Measurements from ENCODE around the gene TOMM40.

Gene TOMM40

GRCh38 chr19:44891016-44891882, at the start of gene TOMM40:
Gene TOMM40, plus strand, starts transcription at chr19:44891254. Its CDS starts 162 bp downstream, at chr19:44891416.
- H3K27me3 Mint-ChIP-seq = no peaks in the 10 kb centered on the region
- H3K9me3 Mint-ChIP-seq (ENCODE audit: low read depth) = no peaks in the 10 kb centered on the region
- peak within 1 kb of the TSS; percentile 96 for H3K4me3 Mint-ChIP-seq
- peaks cover 5% of the 10 kb centered on the region for H3K36me3 Mint-ChIP-seq
- peak within 1 kb of the TSS; percentile 99 for H3K27ac Mint-ChIP-seq
- peaks cover 34% of the 10 kb centered on the region for H3K4me1 Mint-ChIP-seq (ENCODE audit: low read depth)

GRCh38 chr19:44845286-44845611, 45.8 kb upstream of the TOMM40 start:
- H3K27ac Mint-ChIP-seq = no peak overlapping the region
- peaks cover 4% of the 10 kb centered on the region for H3K27me3 Mint-ChIP-seq

GRCh38 chr19:44845612-44846454, 45.2 kb upstream of the TOMM40 start, which contains the start of gene NECTIN2:
Gene NECTIN2, plus strand, starts transcription at chr19:44846297. Its CDS starts 229 bp downstream, at chr19:44846526.
- Mint-ChIP-seq H3K9me3 (ENCODE audit: low read depth) (no peaks in the 10 kb centered on the region), H3K4me3 (peak within 1 kb of the TSS; percentile 94), H3K36me3 (no peaks in the 10 kb centered on the region), H3K27ac (peak within 1 kb of the TSS; percentile 61), H3K4me1 (ENCODE audit: low read depth) (peaks cover 23% of the 10 kb centered on the region), H3K27me3 (peaks cover 4% of the 10 kb centered on the region)

More at GRCh38 chr19:44845286-44845611, 45.8 kb upstream of the TOMM40 start:
- no peaks in the 10 kb centered on the region for H3K9me3 Mint-ChIP-seq (ENCODE audit: low read depth)
- peaks cover 23% of the 10 kb centered on the region for H3K4me1 Mint-ChIP-seq (ENCODE audit: low read depth)
- H3K36me3 Mint-ChIP-seq = no peaks in the 10 kb centered on the region
- peak overlapping the region; percentile 94 for H3K4me3 Mint-ChIP-seq

GRCh38 chr19:44846455-44847143, 44.5 kb upstream of the TOMM40 start:
- no peaks in the 10 kb centered on the region for H3K36me3 Mint-ChIP-seq
- H3K4me1 Mint-ChIP-seq (ENCODE audit: low read depth) = peaks cover 21% of the 10 kb centered on the region
- peak overlapping the region; percentile 87 for H3K4me3 Mint-ChIP-seq
- H3K9me3 Mint-ChIP-seq (ENCODE audit: low read depth) = no peaks in the 10 kb centered on the region
- H3K27ac Mint-ChIP-seq = no peak overlapping the region
- peaks cover 4% of the 10 kb centered on the region for H3K27me3 Mint-ChIP-seq

- H3K27ac Mint-ChIP-seq = no peak overlapping the region
Measured at GRCh38 chr19:44847144-44848035, 43.7 kb upstream of the TOMM40 start.

GRCh38 chr19:44848036-44848811, 42.8 kb upstream of the TOMM40 start:
- Mint-ChIP-seq H3K27me3 (peaks cover 4% of the 10 kb centered on the region), H3K36me3 (no peaks in the 10 kb centered on the region), H3K4me3 (peak overlapping the region; percentile 17), H3K9me3 (ENCODE audit: low read depth) (no peaks in the 10 kb centered on the region), H3K27ac (no peak overlapping the region), H3K4me1 (ENCODE audit: low read depth) (peaks cover 21% of the 10 kb centered on the region)

More at GRCh38 chr19:44847144-44848035, 43.7 kb upstream of the TOMM40 start:
- H3K4me1 Mint-ChIP-seq (ENCODE audit: low read depth) = peaks cover 21% of the 10 kb centered on the region
- no peaks in the 10 kb centered on the region for H3K9me3 Mint-ChIP-seq (ENCODE audit: low read depth)
- peak overlapping the region; percentile 87 for H3K4me3 Mint-ChIP-seq
- H3K27me3 Mint-ChIP-seq = peaks cover 4% of the 10 kb centered on the region
- no peaks in the 10 kb centered on the region for H3K36me3 Mint-ChIP-seq

GRCh38 chr19:44848812-44849447, 42.1 kb upstream of the TOMM40 start:
- H3K27ac Mint-ChIP-seq = no peak overlapping the region
- peak overlapping the region; percentile 17 for H3K4me3 Mint-ChIP-seq
- no peaks in the 10 kb centered on the region for H3K9me3 Mint-ChIP-seq (ENCODE audit: low read depth)
- peaks cover 7% of the 10 kb centered on the region for H3K27me3 Mint-ChIP-seq
- H3K4me1 Mint-ChIP-seq (ENCODE audit: low read depth) = peaks cover 21% of the 10 kb centered on the region
- no peaks in the 10 kb centered on the region for H3K36me3 Mint-ChIP-seq

- Mint-ChIP-seq H3K4me3 (no peak overlapping the region), H3K27ac (no peak overlapping the region), H3K36me3 (no peaks in the 10 kb centered on the region), H3K27me3 (peaks cover 7% of the 10 kb centered on the region), H3K4me1 (ENCODE audit: low read depth) (peaks cover 13% of the 10 kb centered on the region), H3K9me3 (ENCODE audit: low read depth) (no peaks in the 10 kb centered on the region)
Measured at GRCh38 chr19:44850641-44851109, 40.4 kb upstream of the TOMM40 start.

GRCh38 chr19:44851427-44851826, 39.6 kb upstream of the TOMM40 start:
- no peaks in the 10 kb centered on the region for H3K36me3 Mint-ChIP-seq
- H3K4me3 Mint-ChIP-seq = no peak overlapping the region
- H3K27ac Mint-ChIP-seq = no peak overlapping the region
- H3K27me3 Mint-ChIP-seq = peaks cover 7% of the 10 kb centered on the region
- H3K9me3 Mint-ChIP-seq (ENCODE audit: low read depth) = no peaks in the 10 kb centered on the region
- H3K4me1 Mint-ChIP-seq (ENCODE audit: low read depth) = peaks cover 13% of the 10 kb centered on the region

- H3K4me3 Mint-ChIP-seq = no peak overlapping the region
- no peaks in the 10 kb centered on the region for H3K36me3 Mint-ChIP-seq
- no peaks in the 10 kb centered on the region for H3K9me3 Mint-ChIP-seq (ENCODE audit: low read depth)
- H3K27ac Mint-ChIP-seq = no peak overlapping the region
- peaks cover 3% of the 10 kb centered on the region for H3K27me3 Mint-ChIP-seq
- no peaks in the 10 kb centered on the region for H3K4me1 Mint-ChIP-seq (ENCODE audit: low read depth)
Measured at GRCh38 chr19:44855606-44856005, 35.4 kb upstream of the TOMM40 start.

GRCh38 chr19:44856421-44857083, 34.5 kb upstream of the TOMM40 start:
- H3K27me3 Mint-ChIP-seq = peaks cover 3% of the 10 kb centered on the region
- no peaks in the 10 kb centered on the region for H3K9me3 Mint-ChIP-seq (ENCODE audit: low read depth)
- H3K27ac Mint-ChIP-seq = no peak overlapping the region
- no peaks in the 10 kb centered on the region for H3K4me1 Mint-ChIP-seq (ENCODE audit: low read depth)
- H3K4me3 Mint-ChIP-seq = no peak overlapping the region
- no peaks in the 10 kb centered on the region for H3K36me3 Mint-ChIP-seq

- H3K36me3 Mint-ChIP-seq = no peaks in the 10 kb centered on the region
- H3K27ac Mint-ChIP-seq = no peak overlapping the region
- H3K9me3 Mint-ChIP-seq (ENCODE audit: low read depth) = no peaks in the 10 kb centered on the region
- no peaks in the 10 kb centered on the region for H3K4me1 Mint-ChIP-seq (ENCODE audit: low read depth)
- H3K27me3 Mint-ChIP-seq = peaks cover 4% of the 10 kb centered on the region
- no peak overlapping the region for H3K4me3 Mint-ChIP-seq
Measured at GRCh38 chr19:44857837-44858236, 33.2 kb upstream of the TOMM40 start.
